HepG2 (cell line): ENCODE results near the gene HPS6.

Experiments used
- BCLAF1 ChIP-seq: fragments of 450-650 bp; IDR thresholded peaks from 2 replicates; pipeline ENCODE4 v1.6.1; 2017; ENCODE audit warnings: mild to moderate bottlenecking
- CTCF ChIP-seq: sonication (generic); formaldehyde crosslinking; IDR thresholded peaks from 2 replicates; pipeline ENCODE4 v1.5.0; 2020; ENCODE audit warnings: mild to moderate bottlenecking, missing genetic modification reagents, moderate library complexity
- HIC2 ChIP-seq: sonication (generic); formaldehyde crosslinking; IDR thresholded peaks from 2 replicates; pipeline ENCODE4 v1.9.0; 2022; ENCODE audit warnings: low read depth, missing genetic modification reagents
- JUNB ChIP-seq: sonication (generic); formaldehyde crosslinking; IDR thresholded peaks from 2 replicates; pipeline ENCODE4 v1.8.0; 2022; ENCODE audit warnings: missing genetic modification reagents, mild to moderate bottlenecking, borderline replicate concordance
- RERE ChIP-seq: IDR thresholded peaks from 2 replicates; pipeline ENCODE4 v1.6.1; 2016; ENCODE audit warnings: low read depth, missing genetic modification reagents, missing compliant biosample characterization
- SIN3A ChIP-seq: IDR thresholded peaks from 2 replicates; pipeline ENCODE4 v1.6.1; 2011; ENCODE audit warnings: low read depth, mild to moderate bottlenecking, control low read depth, low read length, borderline replicate concordance

GRCh38 chr10:102046095-102046494, 19.1 kb upstream of the HPS6 start:
- TF ChIP-seq BCLAF1 (no peak), JUNB (no peak), RERE (CRISPR knock-in tag) (no peak), CTCF (CRISPR knock-in tag) (no peak), SIN3A (no peak), HIC2 (CRISPR knock-in tag) (no peak)
